Naive B cell (primary cell): ENCODE data around the gene RGN. TPM values are rescaled to one million over a fixed set of nuclear protein-coding genes. Genes with fewer than 3 reads are reported as not detected.

ENCODE experiments used
- polyA plus RNA-seq, 6 donors: library from polyadenylated mRNA; unstranded; fragments of 300-500 nt; fragmentation: Illumina TruSeq; gene quantifications; one replicate each; pipeline ENCODE4 v1.2.3, GENCODE V29; 2021; ENCODE audit warnings: low read depth in 6 of 6

RGN gene
- polyA plus RNA-seq, 6 donors from 2014 or later: not detected

Other genes starting within 250 kb of the RGN start
- 10 to 100 TPM; 12.0 to 18.9 (median 16.9) TPM for gene RP2, start 241.4 kb upstream of the RGN start, polyA plus RNA-seq
- gene JADE3, start 166.0 kb upstream of the RGN start, polyA plus RNA-seq: 1 to 10 TPM in 4 of 6 donors, under 1 TPM in 1, not detected in 1; 0.71 to 3.9 (median 3.4) TPM
- 100 to 1,000 TPM; 135 to 163 (median 144) TPM for gene NDUFB11, start 66.3 kb downstream of the RGN start, polyA plus RNA-seq
- gene RBM10, start 66.8 kb downstream of the RGN start, polyA plus RNA-seq: 10 to 100 TPM; 11.4 to 33.9 (median 22.1) TPM
- gene UBA1, start 115.4 kb downstream of the RGN start, polyA plus RNA-seq: 100 to 1,000 TPM; 151 to 190 (median 174) TPM
- gene CDK16, start 140.2 kb downstream of the RGN start, polyA plus RNA-seq: 10 to 100 TPM in 1 of 6 donors, 1 to 10 TPM in 5; 3.9 to 19.9 (median 7.2) TPM
- gene USP11, start 154.6 kb downstream of the RGN start, polyA plus RNA-seq: 100 to 1,000 TPM in 3 of 6 donors, 10 to 100 TPM in 3; 88.3 to 145 (median 98.7) TPM